OCI-LY1 (cell line): ENCODE data around the gene MKRN3.

Experiments
- H2AFZ ChIP-seq: fragments of 200-600 bp; sonication (generic), shearing (Covaris generic); 2 replicates; pipeline ENCODE4 v1.6.0; 2014; ENCODE audit warnings: antibody characterized with exemption, mild to moderate bottlenecking, low read length
- H3F3A ChIP-seq: fragments of 200-600 bp; sonication (generic), shearing (Covaris generic); 2 replicates; pipeline ENCODE4 v1.6.0; 2014; ENCODE audit warnings: mild to moderate bottlenecking, antibody characterized with exemption, low read length, moderate library complexity; ENCODE audit not compliant: insufficient read depth
- H3K27ac ChIP-seq: fragments of 200-600 bp; sonication (generic); 2 replicates; pipeline ENCODE4 v1.5.1; 2014; ENCODE audit warnings: low read length, mixed run types, mild to moderate bottlenecking, low read depth; ENCODE audit not compliant: poor library complexity, severe bottlenecking
- H3K27me3 ChIP-seq: fragments of 200-600 bp; sonication (generic); 2 replicates; pipeline ENCODE4 v1.6.0; 2014; ENCODE audit warnings: antibody characterized with exemption, mild to moderate bottlenecking, low read length, moderate library complexity; ENCODE audit not compliant: insufficient read depth
- H3K36me3 ChIP-seq: fragments of 200-600 bp; sonication (generic); 2 replicates; pipeline ENCODE4 v1.6.1; 2014; ENCODE audit warnings: mild to moderate bottlenecking, antibody characterized with exemption, low read length, moderate library complexity, mixed read lengths; ENCODE audit not compliant: insufficient read depth
- H3K4me1 ChIP-seq: fragments of 200-600 bp; sonication (generic); 2 replicates; pipeline ENCODE4 v1.5.1; 2014; ENCODE audit warnings: mild to moderate bottlenecking, low read length, moderate library complexity; ENCODE audit not compliant: insufficient read depth, severe bottlenecking
- H3K4me2 ChIP-seq: fragments of 200-600 bp; sonication (generic), shearing (Covaris generic); 2 replicates; pipeline ENCODE4 v1.6.1; 2014; ENCODE audit warnings: low read length
- H3K4me3 ChIP-seq: fragments of 200-600 bp; sonication (generic); 2 replicates; pipeline ENCODE4 v1.5.1; 2014; ENCODE audit warnings: low read length, low read depth, mild to moderate bottlenecking, mixed read lengths; ENCODE audit not compliant: poor library complexity, severe bottlenecking
- H3K79me2 ChIP-seq: fragments of 200-600 bp; shearing (Covaris generic); 2 replicates; pipeline ENCODE4 v1.6.1; 2016; ENCODE audit warnings: mixed run types, low read length, mixed read lengths; ENCODE audit not compliant: insufficient read depth
- H3K9ac ChIP-seq: fragments of 200-600 bp; sonication (generic), shearing (Covaris generic); 2 replicates; pipeline ENCODE4 v1.6.1; 2014; ENCODE audit warnings: mild to moderate bottlenecking, low read length, mixed read lengths
- H3K9me2 ChIP-seq: fragments of 200-600 bp; sonication (generic), shearing (Covaris generic); 2 replicates; pipeline ENCODE4 v1.6.1; 2014; ENCODE audit warnings: low read depth, mild to moderate bottlenecking, low read length, mixed read lengths
- H3K9me3 ChIP-seq: fragments of 200-600 bp; shearing (Covaris generic); 2 replicates; pipeline ENCODE4 v1.6.1; 2014; ENCODE audit warnings: low read length, mixed read lengths
- H4K20me1 ChIP-seq: fragments of 200-600 bp; sonication (generic), shearing (Covaris generic); 2 replicates; pipeline ENCODE4 v1.6.0; 2016; ENCODE audit warnings: mild to moderate bottlenecking, low read length; ENCODE audit not compliant: insufficient read depth
- CTCF ChIP-seq: fragments of 200-600 bp; sonication (generic), shearing (Covaris generic); IDR thresholded peaks from 2 replicates; pipeline ENCODE4 v1.5.1; 2017; ENCODE audit warnings: mild to moderate bottlenecking, antibody characterized with exemption, low read length, moderate library complexity, mixed read lengths
- EZH2 ChIP-seq: fragments of 200-600 bp; sonication (generic), shearing (Covaris generic); IDR thresholded peaks from 2 replicates; pipeline ENCODE4 v1.8.0; 2017; ENCODE audit warnings: borderline replicate concordance, mixed run types, mild to moderate bottlenecking, antibody characterized with exemption, low read length, moderate library complexity, mixed read lengths

The MKRN3 gene

GRCh38 chr15:23606226-23606625, 40.8 kb downstream of the MKRN3 start:
- no peak overlapping the region for H3K4me2 ChIP-seq
- no peaks in the 10 kb centered on the region for H3K27me3 ChIP-seq
- H3K36me3 ChIP-seq: no peaks in the 10 kb centered on the region
- H3K9me3 ChIP-seq: no peaks in the 10 kb centered on the region
- no peaks in the 10 kb centered on the region for H3K9me2 ChIP-seq
- H3K27ac ChIP-seq: no peak overlapping the region
- H4K20me1 ChIP-seq: no peaks in the 10 kb centered on the region
- TF ChIP-seq EZH2: no peak
- no peak for TF ChIP-seq CTCF
- no peaks in the 10 kb centered on the region for H3K79me2 ChIP-seq
- H3K4me3 ChIP-seq: no peak overlapping the region
- H3K9ac ChIP-seq: no peak overlapping the region
- no peaks in the 10 kb centered on the region for H3K4me1 ChIP-seq
- no peak overlapping the region for H2AFZ ChIP-seq
- no peaks in the 10 kb centered on the region for H3F3A ChIP-seq

GRCh38 chr15:23616536-23616935, 51.1 kb downstream of the MKRN3 start:
- TF ChIP-seq EZH2: no peak
- TF ChIP-seq CTCF: no peak
- no peaks in the 10 kb centered on the region for H3K9me3 ChIP-seq

More at GRCh38 chr15:23616536-23616935, 51.1 kb downstream of the MKRN3 start:
- no peaks in the 10 kb centered on the region for H3F3A ChIP-seq
- no peaks in the 10 kb centered on the region for H3K27me3 ChIP-seq
- H3K4me3 ChIP-seq: no peak overlapping the region
- H4K20me1 ChIP-seq: no peaks in the 10 kb centered on the region
- no peak overlapping the region for H3K27ac ChIP-seq
- no peaks in the 10 kb centered on the region for H3K79me2 ChIP-seq
- no peak overlapping the region for H2AFZ ChIP-seq
- no peaks in the 10 kb centered on the region for H3K36me3 ChIP-seq
- no peaks in the 10 kb centered on the region for H3K4me1 ChIP-seq
- H3K9ac ChIP-seq: no peak overlapping the region
- no peaks in the 10 kb centered on the region for H3K9me2 ChIP-seq
- H3K4me2 ChIP-seq: no peak overlapping the region
